GM21717 (cell line): ENCODE results near the gene PIWIL4.
"Not testable (repeated sequence)": the region's sequence is repeated elsewhere in the genome, so short reads cannot be mapped to it uniquely, and the experiment has no call there.

Experiments used
- ATAC-seq: cut with Tn5 transposase; IDR thresholded peaks from one replicate; pipeline ENCODE4 v1.9.1; 2021; ENCODE audit warnings: mild to moderate bottlenecking, moderate library complexity; ENCODE audit not compliant: unreplicated experiment

PIWIL4 gene

GRCh38 chr11:94583866-94584500 is 16.8 kb downstream of the PIWIL4 start:
- ATAC-seq = peak; percentile 49

GRCh38 chr11:94584978-94585377 is 17.8 kb downstream of the PIWIL4 start:
- ATAC-seq = no peak

- ATAC-seq = no peak
These were observed 18.2 kb downstream of the PIWIL4 start for GRCh38 chr11:94585399-94585798.

- ATAC-seq = no peak
These were observed 19.4 kb downstream of the PIWIL4 start for GRCh38 chr11:94586546-94586945.

GRCh38 chr11:94586978-94587377 is 19.8 kb downstream of the PIWIL4 start:
- ATAC-seq = no peak

GRCh38 chr11:94588366-94588942 is 21.3 kb downstream of the PIWIL4 start:
- no peak for ATAC-seq

GRCh38 chr11:94590352-94591041 is 23.3 kb downstream of the PIWIL4 start:
- no peak for ATAC-seq

GRCh38 chr11:94593030-94593429 is 25.9 kb downstream of the PIWIL4 start:
- ATAC-seq = peak; percentile 83

- ATAC-seq = no peak
These were observed 27.9 kb downstream of the PIWIL4 start for GRCh38 chr11:94595076-94595475.

- ATAC-seq = no peak
These were observed 30.7 kb downstream of the PIWIL4 start for GRCh38 chr11:94597896-94598295.

- ATAC-seq = no peak
These were observed 32.3 kb downstream of the PIWIL4 start for GRCh38 chr11:94599510-94599909.

GRCh38 chr11:94602430-94603372 is 35.5 kb downstream of the PIWIL4 start:
- ATAC-seq = peak; percentile 90

- no peak for ATAC-seq
These were observed 36.4 kb downstream of the PIWIL4 start for GRCh38 chr11:94603587-94603986.

GRCh38 chr11:94604482-94604881 is 37.3 kb downstream of the PIWIL4 start:
- ATAC-seq = no peak

- no peak for ATAC-seq
These were observed 46.0 kb downstream of the PIWIL4 start for GRCh38 chr11:94613120-94613519.

- no peak for ATAC-seq
These were observed 56.1 kb downstream of the PIWIL4 start for GRCh38 chr11:94623120-94623735.

GRCh38 chr11:94625422-94625821 is 58.3 kb downstream of the PIWIL4 start:
- ATAC-seq = not testable (repeated sequence)

- not testable (repeated sequence) for ATAC-seq
These were observed 59.9 kb downstream of the PIWIL4 start for GRCh38 chr11:94627003-94627560.

GRCh38 chr11:94629741-94630140 is 62.6 kb downstream of the PIWIL4 start:
- no peak for ATAC-seq

GRCh38 chr11:94630221-94630620 is 63.1 kb downstream of the PIWIL4 start:
- no peak for ATAC-seq
